Glutamatergic neuron (in vitro differentiated cells): ENCODE results near the gene ABT1. TPM values are rescaled to one million over a fixed set of nuclear protein-coding genes. Genes with fewer than 3 reads are reported as not detected.
A peak's percentile ranks its signal among the peaks of the same experiment; 100 is the strongest.

ENCODE experiments used
- DNase-seq: peaks from one replicate; pipeline ENCODE4 v3.0.0; 2022
- H3K27ac Mint-ChIP-seq: one replicate; pipeline ENCODE4 v1.8.0; 2020; ENCODE audit warnings: mild to moderate bottlenecking, mixed read lengths, inconsistent platforms; ENCODE audit not compliant: unreplicated experiment
- H3K27me3 Mint-ChIP-seq: one replicate; pipeline ENCODE4 v1.8.0; 2020; ENCODE audit warnings: mild to moderate bottlenecking, moderate library complexity, mixed read lengths, inconsistent platforms; ENCODE audit not compliant: unreplicated experiment
- H3K36me3 Mint-ChIP-seq: one replicate; pipeline ENCODE4 v1.8.0; 2020; ENCODE audit warnings: mild to moderate bottlenecking, mixed read lengths, inconsistent platforms; ENCODE audit not compliant: unreplicated experiment
- H3K4me1 Mint-ChIP-seq: one replicate; pipeline ENCODE4 v1.8.0; 2020; ENCODE audit warnings: mild to moderate bottlenecking, low read depth, mixed read lengths, inconsistent platforms; ENCODE audit not compliant: unreplicated experiment
- H3K4me3 Mint-ChIP-seq: one replicate; pipeline ENCODE4 v1.8.0; 2020; ENCODE audit warnings: mild to moderate bottlenecking, mixed read lengths, inconsistent platforms; ENCODE audit not compliant: unreplicated experiment
- H3K9me3 Mint-ChIP-seq: one replicate; pipeline ENCODE4 v1.8.0; 2020; ENCODE audit warnings: mild to moderate bottlenecking, moderate library complexity, mixed read lengths, inconsistent platforms; ENCODE audit not compliant: unreplicated experiment
- total RNA-seq: library from RNA; stranded (reverse); fragmentation: NEBNext Ultra II Directional; extraction: Animal tissue kit (Norgen Biotek cat#: 25700); gene quantifications from one replicate; pipeline ENCODE4 v1.2.1, GENCODE V29; 2021; ENCODE audit not compliant: unreplicated experiment
- TF ChIP-seq, protein P1 (sequence below): fragments of 200-600 bp; sonication (generic); IDR thresholded peaks from one replicate; pipeline ENCODE4 v1.5.0; 2021; ENCODE audit not compliant: partially characterized antibody, unreplicated experiment

The ABT1 gene
- total RNA-seq, 1 donor from 2014 or later, result 15.9 TPM

DNA sequence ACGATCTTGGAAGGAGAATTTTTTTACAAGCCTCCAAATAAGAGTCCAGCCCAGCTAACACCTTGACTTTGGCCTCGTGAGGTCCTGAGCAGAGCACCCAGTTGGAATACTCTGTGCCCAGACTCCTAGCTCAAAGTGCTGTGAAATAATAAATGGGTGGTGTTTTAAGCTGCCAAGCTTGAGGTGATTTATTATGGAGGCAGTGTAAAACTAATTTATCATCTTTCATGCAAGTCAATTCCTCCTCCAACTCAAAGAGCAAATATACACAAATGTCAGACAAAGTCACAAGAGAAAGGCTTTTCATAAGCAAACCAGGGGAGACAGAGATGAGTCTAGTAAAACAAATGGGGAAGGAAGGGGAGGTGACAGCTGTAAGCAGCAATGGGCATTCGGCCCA lies 12.7 kb downstream of the ABT1 start:
- Mint-ChIP-seq H3K4me1 (no peaks in the 10 kb centered on the region), H3K27me3 (peaks cover 16% of the 10 kb centered on the region), H3K4me3 (no peak overlapping the region), H3K36me3 (no peaks in the 10 kb centered on the region), H3K27ac (no peak overlapping the region), H3K9me3 (peaks cover 6% of the 10 kb centered on the region)
- TF ChIP-seq, protein P1, sequence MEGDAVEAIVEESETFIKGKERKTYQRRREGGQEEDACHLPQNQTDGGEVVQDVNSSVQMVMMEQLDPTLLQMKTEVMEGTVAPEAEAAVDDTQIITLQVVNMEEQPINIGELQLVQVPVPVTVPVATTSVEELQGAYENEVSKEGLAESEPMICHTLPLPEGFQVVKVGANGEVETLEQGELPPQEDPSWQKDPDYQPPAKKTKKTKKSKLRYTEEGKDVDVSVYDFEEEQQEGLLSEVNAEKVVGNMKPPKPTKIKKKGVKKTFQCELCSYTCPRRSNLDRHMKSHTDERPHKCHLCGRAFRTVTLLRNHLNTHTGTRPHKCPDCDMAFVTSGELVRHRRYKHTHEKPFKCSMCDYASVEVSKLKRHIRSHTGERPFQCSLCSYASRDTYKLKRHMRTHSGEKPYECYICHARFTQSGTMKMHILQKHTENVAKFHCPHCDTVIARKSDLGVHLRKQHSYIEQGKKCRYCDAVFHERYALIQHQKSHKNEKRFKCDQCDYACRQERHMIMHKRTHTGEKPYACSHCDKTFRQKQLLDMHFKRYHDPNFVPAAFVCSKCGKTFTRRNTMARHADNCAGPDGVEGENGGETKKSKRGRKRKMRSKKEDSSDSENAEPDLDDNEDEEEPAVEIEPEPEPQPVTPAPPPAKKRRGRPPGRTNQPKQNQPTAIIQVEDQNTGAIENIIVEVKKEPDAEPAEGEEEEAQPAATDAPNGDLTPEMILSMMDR, result no peak
- no peak for DNase-seq

DNA sequence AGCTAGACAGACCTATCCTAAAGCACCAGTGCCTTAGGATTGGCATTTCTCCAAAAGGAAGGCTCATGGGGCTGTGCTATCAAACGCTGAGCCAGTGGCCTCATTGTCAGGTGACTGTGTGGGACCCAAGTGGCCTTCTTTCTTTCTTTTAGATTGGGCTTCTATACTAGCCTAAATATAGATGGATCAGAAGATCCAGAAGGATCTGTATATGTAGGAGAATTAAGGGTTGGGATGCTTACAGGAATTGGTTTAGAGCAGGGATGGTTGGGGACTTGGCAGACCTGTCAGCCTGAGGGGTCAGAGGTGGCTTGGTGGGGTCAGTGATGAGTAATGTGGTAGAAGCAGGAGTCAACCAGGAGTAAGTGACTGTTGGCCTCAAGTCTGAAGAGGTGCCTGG lies 14.8 kb downstream of the ABT1 start:
- H3K27me3 Mint-ChIP-seq, result peaks cover 23% of the 10 kb centered on the region
- H3K9me3 Mint-ChIP-seq, result peaks cover 9% of the 10 kb centered on the region
- no peak overlapping the region for H3K27ac Mint-ChIP-seq
- H3K4me3 Mint-ChIP-seq, result no peak overlapping the region
- no peak for DNase-seq
- TF ChIP-seq, protein P1, result no peak
- H3K36me3 Mint-ChIP-seq, result peaks cover 7% of the 10 kb centered on the region
- H3K4me1 Mint-ChIP-seq, result peaks cover 5% of the 10 kb centered on the region

DNA sequence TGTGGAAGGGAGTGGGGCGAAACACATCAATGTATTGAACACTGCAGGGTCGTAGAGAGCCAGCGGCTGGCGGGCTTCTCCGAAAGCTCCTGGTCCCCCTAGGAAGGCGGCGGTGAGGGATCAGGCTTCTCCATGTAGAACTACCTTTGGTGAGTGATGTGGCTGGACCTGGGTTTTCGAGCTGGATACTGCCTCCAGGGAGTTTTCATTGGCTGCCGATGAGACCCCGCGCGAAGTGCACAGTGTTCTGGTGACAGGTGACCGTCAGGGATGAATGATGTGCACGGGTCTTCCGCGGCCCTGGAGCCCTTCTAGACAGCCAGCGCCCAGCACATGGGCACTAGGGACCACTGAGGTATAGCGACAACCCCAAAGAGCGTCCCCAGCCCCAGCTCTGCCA lies 16.4 kb downstream of the ABT1 start:
- Mint-ChIP-seq H3K4me3 (peak overlapping the region; percentile 90), H3K36me3 (peaks cover 7% of the 10 kb centered on the region), H3K27me3 (peaks cover 23% of the 10 kb centered on the region), H3K27ac (no peak overlapping the region), H3K9me3 (peaks cover 9% of the 10 kb centered on the region), H3K4me1 (peaks cover 5% of the 10 kb centered on the region)
- TF ChIP-seq, protein P1, result no peak
- DNase-seq, result no peak

DNA sequence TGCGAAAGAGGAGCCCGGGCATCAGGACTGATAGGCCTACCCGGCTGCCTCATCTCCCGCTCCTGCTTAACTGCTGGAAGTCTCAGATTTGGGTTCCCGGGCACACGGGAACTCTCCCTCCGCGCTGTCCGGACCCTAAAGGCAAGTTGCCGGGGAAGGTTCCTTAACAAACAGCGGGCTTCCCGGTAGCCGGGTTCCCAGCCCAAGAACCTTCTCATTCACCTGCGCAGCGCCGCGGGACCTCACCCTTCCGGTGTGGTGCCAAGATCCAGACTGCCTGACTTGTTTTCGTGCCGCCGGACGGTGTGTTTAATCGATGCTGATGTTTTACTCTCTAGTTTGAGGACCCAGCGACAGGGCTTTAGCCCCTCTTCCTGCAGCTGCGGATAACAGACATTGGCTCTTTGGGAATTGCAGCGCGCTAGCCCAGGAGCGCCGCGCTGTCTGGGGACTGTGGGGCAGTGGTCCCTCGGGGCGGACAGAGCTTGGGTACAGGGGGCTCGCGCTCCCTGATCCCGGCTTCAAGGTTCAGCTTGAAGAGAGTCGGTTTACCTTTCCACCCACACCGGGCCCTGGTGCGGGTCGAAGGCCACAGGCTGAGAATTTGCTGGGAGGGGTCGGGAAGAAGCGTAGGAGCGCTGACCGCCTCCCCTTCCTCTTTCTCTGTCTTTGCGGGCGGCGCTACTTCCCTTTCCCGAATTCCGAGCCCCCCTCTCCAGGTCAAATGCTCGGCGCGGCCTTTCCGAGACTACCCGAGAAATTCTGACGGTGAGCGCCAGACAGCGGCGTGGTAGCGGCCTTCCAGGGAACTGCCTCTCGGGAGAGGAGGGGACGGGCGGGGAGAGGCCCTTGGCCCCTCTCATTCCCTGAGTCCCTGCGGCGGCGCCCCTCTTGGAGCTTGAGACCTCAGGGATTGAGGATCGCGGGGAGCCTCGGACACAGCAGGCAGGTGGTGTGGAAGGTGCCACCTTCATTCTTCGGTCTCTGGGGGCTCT lies 17.2 kb downstream of the ABT1 start:
- H3K27me3 Mint-ChIP-seq, result peaks cover 23% of the 10 kb centered on the region
- DNase-seq, result peak; percentile 41
- H3K4me1 Mint-ChIP-seq, result peaks cover 5% of the 10 kb centered on the region
- peaks cover 7% of the 10 kb centered on the region for H3K36me3 Mint-ChIP-seq
- peak overlapping the region; percentile 90 for H3K4me3 Mint-ChIP-seq
- TF ChIP-seq, protein P1, result no peak
- H3K27ac Mint-ChIP-seq, result no peak overlapping the region
- peaks cover 9% of the 10 kb centered on the region for H3K9me3 Mint-ChIP-seq

DNA sequence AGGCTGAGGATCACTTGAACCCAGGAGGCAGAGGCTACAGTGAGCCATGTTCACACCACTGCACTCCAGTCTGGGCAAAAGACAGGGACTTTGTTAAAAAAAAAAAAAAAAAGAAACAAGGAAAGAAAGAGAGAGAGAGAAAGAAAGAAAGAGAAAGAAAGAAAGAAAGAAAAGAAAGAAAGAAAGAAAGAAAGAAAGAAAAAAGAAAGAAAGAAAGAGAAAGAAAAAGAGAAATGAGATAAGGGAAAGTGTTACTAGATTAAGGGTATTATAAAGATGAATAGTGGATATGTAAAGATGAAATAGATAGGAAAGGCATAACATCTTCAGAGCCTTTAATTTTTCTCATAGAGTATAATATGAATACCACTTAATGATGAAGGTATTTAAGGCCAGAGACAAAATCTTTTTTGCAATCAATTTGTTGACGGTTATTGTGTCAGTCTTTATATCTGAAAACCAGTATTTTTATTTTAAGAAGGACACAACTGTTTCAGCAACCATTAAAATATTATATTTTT lies 26.6 kb downstream of the ABT1 start:
- DNase-seq, result no peak
- Mint-ChIP-seq H3K4me3 (no peak overlapping the region), H3K9me3 (peaks cover 3% of the 10 kb centered on the region), H3K27ac (no peak overlapping the region), H3K36me3 (peaks cover 7% of the 10 kb centered on the region), H3K4me1 (no peaks in the 10 kb centered on the region), H3K27me3 (peaks cover 2% of the 10 kb centered on the region)
- TF ChIP-seq, protein P1, result no peak
